VCaP (cell line): ENCODE results near the gene SCN2B.

Source experiments
- H3K27ac ChIP-seq: fragments of 450-650 bp; 2 replicates; pipeline ENCODE4 v1.5.1; 2017
- CTCF ChIP-seq: fragments of 450-650 bp; conservative IDR thresholded peaks from 2 replicates; pipeline ENCODE4 v1.5.1; 2017; ENCODE audit warnings: mild to moderate bottlenecking, moderate library complexity

SCN2B gene

GRCh38 chr11:118136341-118136740 lies 40.1 kb downstream of the SCN2B start:
- no peak for TF ChIP-seq CTCF
- no peak overlapping the region for H3K27ac ChIP-seq

GRCh38 chr11:118135796-118136165 lies 40.7 kb downstream of the SCN2B start:
- H3K27ac ChIP-seq: no peak overlapping the region
- no peak for TF ChIP-seq CTCF

GRCh38 chr11:118135051-118135795 lies 41.2 kb downstream of the SCN2B start:
- no peak overlapping the region for H3K27ac ChIP-seq
- no peak for TF ChIP-seq CTCF

- no peak for TF ChIP-seq CTCF
- no peak overlapping the region for H3K27ac ChIP-seq
Measured at GRCh38 chr11:118133816-118134215, 42.6 kb downstream of the SCN2B start.

- TF ChIP-seq CTCF: no peak
Measured at GRCh38 chr11:118132385-118133151, 43.9 kb downstream of the SCN2B start.

GRCh38 chr11:118129471-118130172 lies 46.8 kb downstream of the SCN2B start:
- no peak overlapping the region for H3K27ac ChIP-seq
- no peak for TF ChIP-seq CTCF

More at GRCh38 chr11:118132385-118133151, 43.9 kb downstream of the SCN2B start:
- H3K27ac ChIP-seq: no peak overlapping the region

- no peak overlapping the region for H3K27ac ChIP-seq
- TF ChIP-seq CTCF: no peak
Measured at GRCh38 chr11:118128721-118129470, 47.5 kb downstream of the SCN2B start.
